ENCODE results near the gene PALM3. TPM values are rescaled to one million over a fixed set of nuclear protein-coding genes. Genes with fewer than 3 reads are reported as not detected.

The PALM3 gene
- polyA plus RNA-seq, 2 donors: 0.08 to 0.45 TPM

DNA sequence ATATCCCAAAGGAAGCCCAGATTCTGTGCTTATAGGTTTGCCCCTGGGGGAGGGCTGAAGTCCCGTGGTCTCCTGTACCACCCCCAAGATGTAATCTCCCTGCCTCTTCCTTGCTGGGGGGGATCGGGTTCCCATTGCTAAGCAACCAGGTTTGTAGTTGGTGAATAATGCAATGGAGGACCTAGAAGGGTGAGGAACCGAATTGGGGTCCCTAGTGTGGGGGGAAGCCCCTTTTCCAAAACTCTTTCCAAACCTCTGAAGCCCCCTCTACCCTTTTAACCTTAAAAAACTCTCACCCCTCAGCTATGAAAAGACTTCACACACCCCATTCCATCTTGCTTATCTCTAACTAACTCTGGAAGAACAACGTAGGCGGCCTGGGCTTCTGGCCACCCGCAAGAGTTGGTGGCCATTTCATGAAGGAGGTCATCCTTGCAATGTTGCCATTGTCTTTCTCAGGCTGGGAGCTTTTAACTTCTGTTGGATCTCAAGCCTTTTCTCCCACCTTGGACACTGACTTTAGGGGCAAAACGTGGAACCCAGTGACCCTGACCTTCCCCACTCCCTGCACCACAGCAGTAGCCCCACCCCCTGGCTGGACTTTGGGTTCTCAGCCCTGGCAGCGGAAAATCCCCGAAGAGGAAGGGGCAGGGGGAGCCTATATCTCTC is 661 bp downstream of the PALM3 start:
- Histone ChIP-seq H3K36me3 (ENCODE audit: control insufficient read depth in 2 of 2, insufficient read depth in 2 of 2, low read length in 1 of 2) (no peaks in the 10 kb centered on the region), H3K27ac (ENCODE audit: low read depth in 2 of 2, low read length in 1 of 2) (no peak overlapping the region), H3K9me3 (ENCODE audit: control insufficient read depth in 2 of 2, insufficient read depth in 1 of 2, low read depth in 1 of 2, low read length in 1 of 2) (no peaks in the 10 kb centered on the region), H3K4me3 (ENCODE audit: low read depth in 1 of 2, low read length in 2 of 2) (no peak overlapping the region), H3K27me3 (ENCODE audit: control insufficient read depth in 1 of 2, insufficient read depth in 2 of 2, low read length in 2 of 2) (peaks cover 0 to 6% of the 10 kb centered on the region in 2 donors), H3K4me1 (ENCODE audit: control insufficient read depth in 2 of 2, insufficient read depth in 2 of 2, low read length in 1 of 2) (peaks cover 0 to 11% of the 10 kb centered on the region in 2 donors)
- 42 to 55% methylated on average over 9 of the region's 9 CpGs for WGBS, 2 donors

- H3K4me3 ChIP-seq (ENCODE audit: low read depth in 1 of 2, low read length in 2 of 2): no peak overlapping the region
- H3K36me3 ChIP-seq (ENCODE audit: control insufficient read depth in 2 of 2, insufficient read depth in 2 of 2, low read length in 1 of 2): no peaks in the 10 kb centered on the region
- peaks cover 0 to 6% of the 10 kb centered on the region in 2 donors for H3K27me3 ChIP-seq (ENCODE audit: control insufficient read depth in 1 of 2, insufficient read depth in 2 of 2, low read length in 2 of 2)
- WGBS, 2 donors: 38 to 48% methylated on average over 8 of the region's 8 CpGs
- H3K9me3 ChIP-seq (ENCODE audit: control insufficient read depth in 2 of 2, insufficient read depth in 1 of 2, low read depth in 1 of 2, low read length in 1 of 2): no peaks in the 10 kb centered on the region
- H3K4me1 ChIP-seq (ENCODE audit: control insufficient read depth in 2 of 2, insufficient read depth in 2 of 2, low read length in 1 of 2): peaks cover 0 to 11% of the 10 kb centered on the region in 2 donors
- H3K27ac ChIP-seq (ENCODE audit: low read depth in 2 of 2, low read length in 1 of 2): no peak overlapping the region
These were observed 2.2 kb downstream of the PALM3 start for GRCh38 chr19:14059652-14060155.

DNA sequence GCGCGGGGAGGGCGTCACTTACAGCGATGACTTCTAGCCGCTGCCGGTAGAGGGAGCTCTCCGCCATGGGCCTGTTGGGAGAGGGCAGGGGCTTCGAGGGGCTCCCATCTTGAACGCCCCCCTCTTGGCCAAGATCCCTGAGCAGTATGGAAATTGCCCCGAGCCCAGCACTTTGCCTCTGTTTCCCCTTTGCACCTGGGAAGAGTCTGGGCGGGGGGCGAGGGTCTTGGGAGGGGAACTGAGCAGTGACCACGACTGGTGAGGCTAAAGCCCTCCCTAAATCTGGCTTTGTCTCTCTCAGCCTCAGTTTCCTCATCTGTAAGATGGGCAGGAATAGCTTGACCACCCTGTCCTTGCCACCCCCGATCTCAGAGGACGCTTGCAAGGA is 2.8 kb downstream of the PALM3 start:
- WGBS, 2 donors: 19 to 21% methylated on average over 15 of the region's 15 CpGs
- Histone ChIP-seq H3K4me1 (ENCODE audit: control insufficient read depth in 2 of 2, insufficient read depth in 2 of 2, low read length in 1 of 2) (peaks cover 0 to 11% of the 10 kb centered on the region in 2 donors), H3K27me3 (ENCODE audit: control insufficient read depth in 1 of 2, insufficient read depth in 2 of 2, low read length in 2 of 2) (peaks cover 0 to 6% of the 10 kb centered on the region in 2 donors), H3K27ac (ENCODE audit: low read depth in 2 of 2, low read length in 1 of 2) (no peak overlapping the region), H3K9me3 (ENCODE audit: control insufficient read depth in 2 of 2, insufficient read depth in 1 of 2, low read depth in 1 of 2, low read length in 1 of 2) (no peaks in the 10 kb centered on the region), H3K36me3 (ENCODE audit: control insufficient read depth in 2 of 2, insufficient read depth in 2 of 2, low read length in 1 of 2) (no peaks in the 10 kb centered on the region), H3K4me3 (ENCODE audit: low read depth in 1 of 2, low read length in 2 of 2) (no peak overlapping the region)

GRCh38 chr19:14058182-14059092 is 3.4 kb downstream of the PALM3 start:
- peaks cover 0 to 11% of the 10 kb centered on the region in 2 donors for H3K4me1 ChIP-seq (ENCODE audit: control insufficient read depth in 2 of 2, insufficient read depth in 2 of 2, low read length in 1 of 2)
- no peak overlapping the region for H3K4me3 ChIP-seq (ENCODE audit: low read depth in 1 of 2, low read length in 2 of 2)
- 28 to 29% methylated on average over 17 of the region's 17 CpGs for WGBS, 2 donors
- H3K9me3 ChIP-seq (ENCODE audit: control insufficient read depth in 2 of 2, insufficient read depth in 1 of 2, low read depth in 1 of 2, low read length in 1 of 2): no peaks in the 10 kb centered on the region
- no peak overlapping the region for H3K27ac ChIP-seq (ENCODE audit: low read depth in 2 of 2, low read length in 1 of 2)
- peaks cover 0 to 6% of the 10 kb centered on the region in 2 donors for H3K27me3 ChIP-seq (ENCODE audit: control insufficient read depth in 1 of 2, insufficient read depth in 2 of 2, low read length in 2 of 2)
- H3K36me3 ChIP-seq (ENCODE audit: control insufficient read depth in 2 of 2, insufficient read depth in 2 of 2, low read length in 1 of 2): no peaks in the 10 kb centered on the region

DNA sequence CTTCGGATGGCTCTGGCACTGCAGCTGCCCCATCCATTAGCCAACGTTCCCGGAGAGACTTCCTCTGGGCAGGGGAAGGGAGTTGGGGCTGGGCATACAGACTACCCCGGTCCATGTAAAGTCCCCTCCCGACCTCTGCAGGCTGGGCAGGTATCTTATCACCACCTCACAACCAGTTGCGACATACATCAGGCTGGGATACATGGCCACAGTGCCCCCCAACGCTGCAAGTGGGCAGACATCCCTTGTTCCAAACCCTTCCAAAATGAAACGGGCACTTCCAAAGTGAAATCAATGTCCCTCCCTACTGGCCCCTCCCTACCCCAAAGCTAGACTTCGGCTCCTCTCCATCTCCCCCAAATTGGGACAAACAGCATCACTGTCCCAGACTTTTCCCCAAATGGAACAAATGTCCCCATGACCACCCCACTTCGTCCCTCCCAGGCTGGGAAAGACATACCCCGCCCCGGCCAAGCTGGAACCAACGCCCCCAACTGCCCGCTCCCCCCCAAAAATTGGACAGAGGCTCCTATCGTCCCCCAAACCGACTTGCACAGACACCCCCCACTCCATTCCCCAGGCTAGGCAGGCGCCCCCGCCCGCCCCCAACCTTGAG is 5.0 kb downstream of the PALM3 start:
- Histone ChIP-seq H3K9me3 (ENCODE audit: control insufficient read depth in 2 of 2, insufficient read depth in 1 of 2, low read depth in 1 of 2, low read length in 1 of 2) (peaks cover 0 to 2% of the 10 kb centered on the region in 2 donors), H3K27ac (ENCODE audit: low read depth in 2 of 2, low read length in 1 of 2) (no peak overlapping the region), H3K4me1 (ENCODE audit: control insufficient read depth in 2 of 2, insufficient read depth in 2 of 2, low read length in 1 of 2) (peaks cover 0 to 11% of the 10 kb centered on the region in 2 donors), H3K27me3 (ENCODE audit: control insufficient read depth in 1 of 2, insufficient read depth in 2 of 2, low read length in 2 of 2) (peaks cover 0 to 6% of the 10 kb centered on the region in 2 donors), H3K36me3 (ENCODE audit: control insufficient read depth in 2 of 2, insufficient read depth in 2 of 2, low read length in 1 of 2) (no peaks in the 10 kb centered on the region), H3K4me3 (ENCODE audit: low read depth in 1 of 2, low read length in 2 of 2) (no peak overlapping the region)
- 32 to 37% methylated on average over 19 of the region's 19 CpGs for WGBS, 2 donors

DNA sequence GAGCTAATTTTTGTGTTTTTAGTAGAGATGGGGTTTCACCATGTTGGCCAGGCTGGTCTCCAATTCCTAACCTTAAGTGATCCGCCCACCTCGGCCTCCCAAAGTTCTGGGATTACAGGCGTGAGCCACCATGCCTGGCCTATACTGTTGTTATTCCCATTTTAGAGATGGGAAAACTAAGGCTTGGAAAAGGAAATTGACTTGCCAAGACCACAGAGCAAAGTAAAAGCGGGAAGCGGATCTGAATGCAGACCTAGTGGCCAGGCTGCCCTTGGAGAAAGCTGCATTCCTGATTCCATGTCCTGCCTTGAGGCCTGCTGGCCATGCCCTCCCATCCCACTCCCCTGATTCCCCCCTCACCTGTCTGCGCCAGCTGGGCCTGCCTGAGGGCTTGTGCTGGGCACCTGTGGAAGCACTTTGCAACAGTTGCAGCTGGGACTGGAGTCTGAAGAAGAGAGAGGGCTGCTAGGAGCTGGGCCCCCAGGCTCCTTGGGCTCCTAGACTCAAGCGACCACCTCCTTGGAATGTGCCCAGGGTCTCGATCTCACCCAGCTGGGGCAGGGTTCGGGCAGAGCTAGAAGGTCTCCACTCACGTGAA is 5.7 kb downstream of the PALM3 start:
- H3K27me3 ChIP-seq (ENCODE audit: control insufficient read depth in 1 of 2, insufficient read depth in 2 of 2, low read length in 2 of 2): peaks cover 0 to 6% of the 10 kb centered on the region in 2 donors
- no peak overlapping the region for H3K4me3 ChIP-seq (ENCODE audit: low read depth in 1 of 2, low read length in 2 of 2)
- H3K4me1 ChIP-seq (ENCODE audit: control insufficient read depth in 2 of 2, insufficient read depth in 2 of 2, low read length in 1 of 2): peaks cover 0 to 11% of the 10 kb centered on the region in 2 donors
- no peak overlapping the region for H3K27ac ChIP-seq (ENCODE audit: low read depth in 2 of 2, low read length in 1 of 2)
- H3K9me3 ChIP-seq (ENCODE audit: control insufficient read depth in 2 of 2, insufficient read depth in 1 of 2, low read depth in 1 of 2, low read length in 1 of 2): peaks cover 0 to 2% of the 10 kb centered on the region in 2 donors
- no peaks in the 10 kb centered on the region for H3K36me3 ChIP-seq (ENCODE audit: control insufficient read depth in 2 of 2, insufficient read depth in 2 of 2, low read length in 1 of 2)
- WGBS, 2 donors: 92 to 95% methylated on average over 10 of the region's 10 CpGs

- peaks cover 0 to 6% of the 10 kb centered on the region in 2 donors for H3K27me3 ChIP-seq (ENCODE audit: control insufficient read depth in 1 of 2, insufficient read depth in 2 of 2, low read length in 2 of 2)
- peaks cover 0 to 11% of the 10 kb centered on the region in 2 donors for H3K4me1 ChIP-seq (ENCODE audit: control insufficient read depth in 2 of 2, insufficient read depth in 2 of 2, low read length in 1 of 2)
- peaks cover 0 to 2% of the 10 kb centered on the region in 2 donors for H3K36me3 ChIP-seq (ENCODE audit: control insufficient read depth in 2 of 2, insufficient read depth in 2 of 2, low read length in 1 of 2)
- H3K4me3 ChIP-seq (ENCODE audit: low read depth in 1 of 2, low read length in 2 of 2): no peak overlapping the region
- H3K27ac ChIP-seq (ENCODE audit: low read depth in 2 of 2, low read length in 1 of 2): no peak overlapping the region
- H3K9me3 ChIP-seq (ENCODE audit: control insufficient read depth in 2 of 2, insufficient read depth in 1 of 2, low read depth in 1 of 2, low read length in 1 of 2): peaks cover 0 to 2% of the 10 kb centered on the region in 2 donors
- 87 to 90% methylated on average over 3 of the region's 3 CpGs for WGBS, 2 donors
These were observed 6.5 kb downstream of the PALM3 start for GRCh38 chr19:14055396-14055795.

DNA sequence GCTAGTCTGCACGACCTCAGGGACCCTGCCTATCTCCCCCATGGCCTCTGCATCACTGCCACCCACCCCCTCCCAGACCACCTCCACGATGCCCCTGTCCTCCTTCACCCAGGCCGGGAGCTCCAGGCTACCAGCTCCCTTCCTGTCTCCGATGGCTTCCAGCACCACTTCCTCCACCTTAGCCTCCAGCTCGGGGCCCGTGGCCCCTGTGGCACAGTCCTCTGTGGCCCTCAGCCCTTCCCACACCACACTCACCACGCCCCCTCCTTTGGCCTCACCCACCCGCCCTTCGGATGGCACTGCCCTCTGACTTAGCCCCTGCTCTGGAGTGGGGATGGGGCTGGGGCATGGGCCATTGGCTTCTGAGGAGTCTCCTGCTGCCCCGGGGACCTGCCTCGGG is 7.2 kb downstream of the PALM3 start:
- Histone ChIP-seq H3K27me3 (ENCODE audit: control insufficient read depth in 1 of 2, insufficient read depth in 2 of 2, low read length in 2 of 2) (peaks cover 0 to 6% of the 10 kb centered on the region in 2 donors), H3K4me1 (ENCODE audit: control insufficient read depth in 2 of 2, insufficient read depth in 2 of 2, low read length in 1 of 2) (peaks cover 0 to 11% of the 10 kb centered on the region in 2 donors), H3K9me3 (ENCODE audit: control insufficient read depth in 2 of 2, insufficient read depth in 1 of 2, low read depth in 1 of 2, low read length in 1 of 2) (peaks cover 0 to 2% of the 10 kb centered on the region in 2 donors), H3K36me3 (ENCODE audit: control insufficient read depth in 2 of 2, insufficient read depth in 2 of 2, low read length in 1 of 2) (peaks cover 0 to 2% of the 10 kb centered on the region in 2 donors), H3K4me3 (ENCODE audit: low read depth in 1 of 2, low read length in 2 of 2) (no peak overlapping the region), H3K27ac (ENCODE audit: low read depth in 2 of 2, low read length in 1 of 2) (no peak overlapping the region)
- WGBS, 2 donors: 60 to 70% methylated on average over 11 of the region's 11 CpGs

DNA sequence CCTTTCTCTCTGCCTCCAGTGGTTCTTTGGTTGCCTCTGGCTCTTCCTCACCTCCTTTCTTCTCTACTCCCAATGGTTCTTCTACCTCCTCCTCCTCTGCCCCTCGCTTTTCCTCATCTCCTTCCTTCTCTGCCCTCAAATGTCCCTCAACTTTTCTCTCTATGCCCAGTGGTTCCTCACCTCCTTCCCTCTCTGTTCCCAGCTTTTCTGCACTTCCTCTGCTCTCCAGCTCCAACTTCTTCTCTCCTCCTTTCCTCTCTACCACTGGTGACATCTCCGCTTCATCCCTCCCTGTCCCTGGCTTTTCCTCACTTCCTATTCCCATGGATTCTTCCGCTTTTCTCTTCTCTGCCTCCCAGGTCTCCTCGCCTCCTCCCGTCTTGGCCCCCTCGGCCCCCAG is 7.8 kb downstream of the PALM3 start:
- H3K4me3 ChIP-seq (ENCODE audit: low read depth in 1 of 2, low read length in 2 of 2): no peak overlapping the region
- peaks cover 0 to 2% of the 10 kb centered on the region in 2 donors for H3K36me3 ChIP-seq (ENCODE audit: control insufficient read depth in 2 of 2, insufficient read depth in 2 of 2, low read length in 1 of 2)
- H3K9me3 ChIP-seq (ENCODE audit: control insufficient read depth in 2 of 2, insufficient read depth in 1 of 2, low read depth in 1 of 2, low read length in 1 of 2): peaks cover 0 to 2% of the 10 kb centered on the region in 2 donors
- H3K27ac ChIP-seq (ENCODE audit: low read depth in 2 of 2, low read length in 1 of 2): no peak overlapping the region
- peaks cover 0 to 10% of the 10 kb centered on the region in 2 donors for H3K4me1 ChIP-seq (ENCODE audit: control insufficient read depth in 2 of 2, insufficient read depth in 2 of 2, low read length in 1 of 2)
- WGBS, 2 donors: 81 to 90% methylated on average over 6 of the region's 6 CpGs
- peaks cover 0 to 4% of the 10 kb centered on the region in 2 donors for H3K27me3 ChIP-seq (ENCODE audit: control insufficient read depth in 1 of 2, insufficient read depth in 2 of 2, low read length in 2 of 2)
